HG03095 (cell line): Measurements from ENCODE around the gene CD44.

Experiments
- ATAC-seq: cut with Tn5 transposase; IDR thresholded peaks from one replicate; pipeline ENCODE4 v1.9.1; 2021; ENCODE audit warnings: moderate library complexity; ENCODE audit not compliant: unreplicated experiment

Gene CD44

DNA sequence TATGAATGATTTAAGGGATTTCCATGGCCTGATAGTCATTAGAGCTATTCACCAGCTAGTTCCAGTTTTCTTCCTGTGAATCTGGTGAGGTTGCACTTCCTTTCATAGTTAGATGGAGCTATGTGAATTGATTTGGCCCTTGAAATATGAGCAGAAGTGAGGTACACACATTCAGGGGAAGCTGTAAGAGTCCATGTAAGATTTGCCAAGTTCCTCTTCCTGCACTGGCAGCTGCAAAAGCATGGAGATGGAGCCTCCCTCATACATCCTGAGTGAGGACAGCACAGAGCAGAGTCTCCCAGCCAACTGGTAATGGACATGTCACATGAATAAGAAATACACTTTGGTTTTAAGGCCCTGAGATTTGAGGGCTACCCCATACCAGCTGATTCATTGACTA is 111.7 kb downstream of the CD44 start:
- ATAC-seq = no peak

DNA sequence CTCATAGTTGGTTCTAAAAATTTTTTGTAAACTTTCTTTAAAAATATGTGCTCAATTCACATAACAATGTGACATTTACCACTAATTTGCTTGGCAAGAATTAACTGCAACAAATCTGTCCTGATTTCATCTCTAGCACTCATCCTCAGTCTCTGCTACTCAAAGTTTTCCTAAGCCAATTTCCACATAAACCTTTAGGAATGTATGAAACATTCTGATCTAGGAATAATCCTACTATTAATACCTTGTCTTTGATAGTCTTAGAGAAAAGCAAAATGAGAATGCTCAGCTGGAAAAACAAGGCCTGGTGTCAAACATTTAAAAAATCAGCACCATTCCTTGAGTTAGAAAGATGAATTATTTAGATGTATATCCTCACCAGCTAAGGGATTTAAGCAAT is 114.3 kb downstream of the CD44 start:
- no peak for ATAC-seq

DNA sequence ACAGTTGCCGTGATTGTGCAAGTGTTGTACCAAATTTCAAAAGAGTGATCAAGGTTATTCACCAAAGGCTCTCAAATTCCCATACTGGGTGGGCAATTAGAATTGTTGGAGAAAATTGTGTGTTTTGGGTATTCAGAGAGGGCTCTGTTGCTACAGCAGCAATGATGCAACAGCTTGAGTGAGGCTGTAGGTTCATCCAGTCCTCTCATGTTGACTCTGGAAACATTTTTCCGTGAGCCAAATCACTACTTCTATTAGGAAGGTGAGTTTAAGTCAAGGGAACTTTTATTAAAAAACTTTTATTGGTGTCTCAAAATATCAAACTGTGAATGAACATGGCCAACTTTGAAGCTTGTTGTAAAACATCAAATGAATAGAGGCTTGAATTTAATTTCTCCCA is 116.5 kb downstream of the CD44 start:
- no peak for ATAC-seq

DNA sequence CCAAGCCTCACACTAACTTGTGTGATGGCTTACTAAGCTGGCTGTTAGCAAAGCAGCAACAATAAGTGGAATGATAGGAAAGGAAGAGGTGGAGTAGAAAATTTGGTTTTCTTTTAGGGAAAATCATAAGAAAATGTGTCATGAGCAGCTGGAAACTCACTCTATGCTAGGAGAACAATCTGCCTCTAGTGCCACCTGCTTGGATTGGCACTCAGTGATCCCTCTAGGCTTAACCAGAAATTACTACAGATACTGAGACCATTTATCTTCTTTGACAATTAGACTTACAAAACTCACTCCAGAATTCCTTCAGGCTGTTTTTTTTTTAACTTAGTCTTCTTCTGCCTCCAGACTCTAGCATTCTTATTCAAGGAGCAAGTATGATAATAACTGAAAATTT is 117.3 kb downstream of the CD44 start:
- ATAC-seq = no peak

DNA sequence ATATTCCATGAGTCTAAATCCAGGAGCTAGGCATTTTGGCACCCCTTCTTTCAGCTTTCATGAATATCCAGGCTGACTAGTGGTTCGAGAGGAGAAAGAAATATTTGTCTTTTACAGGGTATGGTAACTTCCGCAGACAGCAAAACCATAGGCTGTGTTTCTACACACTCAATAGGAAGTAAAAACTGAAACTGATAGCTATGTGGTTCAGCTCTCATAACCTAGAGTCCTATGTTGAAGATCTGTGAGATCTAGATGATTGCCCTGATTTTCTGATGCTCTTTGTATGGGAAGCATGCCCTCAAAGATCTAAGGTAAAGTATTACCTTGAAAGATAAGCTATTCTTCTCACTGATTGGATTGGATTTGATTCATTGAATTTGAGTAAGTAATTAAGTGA is 118.3 kb downstream of the CD44 start:
- peak; percentile 100 for ATAC-seq

DNA sequence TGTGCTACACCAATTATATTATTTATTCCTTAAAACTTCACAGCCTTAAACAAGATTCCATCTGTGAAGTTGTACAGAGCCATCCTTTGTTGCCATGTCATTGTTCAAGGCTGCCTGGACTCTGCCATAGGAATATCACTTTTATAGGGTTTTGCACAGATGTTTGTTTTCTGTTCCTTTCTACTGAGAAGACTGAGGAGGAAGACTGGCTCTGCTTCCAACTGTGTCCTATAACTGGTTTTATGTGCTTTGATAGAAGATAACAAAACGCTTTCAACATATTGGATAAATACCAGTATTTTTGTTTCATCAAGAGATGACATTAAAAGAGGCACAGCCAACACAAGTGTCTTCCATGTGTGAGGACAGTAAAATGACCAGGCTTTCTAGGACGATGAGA is 120.6 kb downstream of the CD44 start:
- no peak for ATAC-seq

DNA sequence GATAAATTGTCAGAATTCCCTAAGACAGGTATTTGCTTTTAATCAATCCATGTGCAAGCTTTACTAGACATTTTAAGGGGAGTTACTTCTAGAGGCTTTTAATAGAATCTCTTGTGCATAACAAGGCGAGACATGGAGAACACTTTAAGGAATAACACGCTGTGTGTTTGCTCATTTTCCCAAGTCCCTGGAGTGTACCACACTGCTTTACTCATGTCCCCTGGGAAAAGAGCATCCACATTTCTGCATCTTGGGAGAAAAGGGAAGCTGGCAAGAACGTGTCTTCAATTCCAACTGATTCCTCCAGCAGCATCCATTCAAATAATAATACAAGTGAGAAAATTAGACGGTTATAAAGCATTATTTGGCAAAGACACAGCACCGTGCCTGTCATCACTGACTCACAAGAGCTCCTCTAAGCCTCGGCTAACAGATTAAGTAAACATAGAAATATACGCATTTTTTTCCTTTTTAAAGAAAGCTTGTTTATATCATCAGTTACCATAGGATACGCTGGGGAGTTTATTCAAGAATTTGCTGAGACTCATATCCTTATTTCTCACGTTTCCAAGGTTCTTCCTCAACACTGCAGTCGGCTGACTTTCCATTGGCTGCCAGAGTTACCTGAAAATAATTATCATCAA is 121.5 kb downstream of the CD44 start:
- ATAC-seq = no peak

DNA sequence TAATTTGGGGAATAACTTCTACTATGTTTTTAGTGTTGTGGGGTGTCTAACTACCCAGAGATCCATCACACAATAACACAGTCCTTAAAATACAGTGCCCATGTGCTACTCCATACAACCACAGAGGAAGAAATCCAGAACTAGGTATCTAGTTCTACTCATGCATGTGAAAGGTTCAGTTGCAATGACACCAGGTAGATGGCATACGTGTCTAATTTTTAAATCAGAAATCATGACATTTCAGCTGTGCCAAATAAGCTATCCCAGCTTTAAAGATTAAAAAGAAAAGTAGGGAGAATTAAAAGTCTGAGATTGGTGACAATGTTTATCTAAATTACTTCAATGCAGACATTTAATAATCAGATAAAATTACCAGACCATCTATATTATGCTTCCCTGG is 122.2 kb downstream of the CD44 start:
- no peak for ATAC-seq

DNA sequence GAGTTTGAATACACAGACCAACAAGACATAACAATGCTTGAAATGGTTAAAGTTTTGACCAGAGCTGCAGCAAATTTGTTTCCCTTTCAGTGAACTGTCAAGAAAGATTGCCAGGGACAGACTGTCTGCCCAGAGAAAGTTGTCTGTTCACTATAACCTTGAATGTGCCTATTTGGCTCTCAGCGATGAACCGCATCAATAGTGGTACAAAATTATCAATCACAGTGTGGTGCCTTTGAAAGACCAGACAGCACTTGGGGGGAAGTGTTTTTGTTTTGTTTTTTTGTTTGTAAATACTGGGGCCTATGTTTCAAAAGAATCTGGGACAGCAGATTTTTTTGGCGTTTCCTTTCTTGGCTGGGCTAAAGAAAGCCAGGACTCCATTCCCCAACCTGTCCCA is 123.1 kb downstream of the CD44 start:
- no peak for ATAC-seq

DNA sequence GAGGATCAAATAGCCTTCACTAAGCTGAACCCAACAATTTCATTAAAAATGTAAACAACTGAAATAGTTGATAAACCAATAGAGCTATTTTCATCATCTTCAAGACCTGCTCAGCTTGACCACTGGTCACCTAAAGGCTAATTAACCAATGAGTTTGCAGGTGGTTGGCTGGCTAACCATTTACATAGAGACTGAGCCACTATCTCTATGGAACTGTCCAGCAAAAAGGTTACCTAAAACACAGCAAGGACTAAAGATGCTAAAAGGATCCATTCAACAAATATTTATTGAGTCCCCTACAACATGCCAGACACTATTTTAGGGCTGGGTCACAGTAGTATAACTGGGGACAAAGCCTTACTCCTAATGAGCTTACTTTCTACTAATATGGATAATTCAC is 123.8 kb downstream of the CD44 start:
- ATAC-seq = no peak

DNA sequence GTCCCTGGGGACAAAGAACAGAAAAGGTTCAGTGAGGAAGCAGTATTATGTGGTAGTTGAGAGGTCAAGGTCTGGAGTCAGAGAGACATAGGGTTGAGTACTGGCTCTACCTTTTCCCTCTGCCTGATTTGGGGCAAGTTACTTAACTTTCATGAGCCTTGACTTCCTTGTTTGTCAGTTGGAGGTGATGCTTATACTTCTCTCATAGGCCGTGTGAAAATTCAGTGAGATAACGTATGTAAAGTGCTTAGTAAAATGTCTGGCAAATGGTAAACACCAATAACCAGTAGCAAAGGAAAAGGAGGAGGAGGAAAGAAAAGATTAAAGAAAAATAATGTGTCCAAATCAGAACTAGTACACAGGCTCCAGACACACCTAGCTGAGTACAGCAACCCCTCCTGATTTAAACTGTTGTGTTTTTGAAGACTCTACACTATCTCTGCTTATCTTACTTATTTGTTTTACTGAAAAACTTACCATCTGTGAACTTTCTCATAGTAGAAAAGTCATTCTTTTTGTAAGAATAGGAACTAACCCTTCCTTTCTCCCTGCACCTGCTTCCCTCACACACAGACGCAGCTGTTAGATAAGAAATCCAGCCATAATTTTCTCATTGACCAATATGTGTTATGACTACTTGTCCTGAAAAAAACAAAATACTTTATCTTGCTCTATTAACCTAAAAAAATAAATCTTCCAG is 126.9 kb downstream of the CD44 start:
- ATAC-seq = no peak

DNA sequence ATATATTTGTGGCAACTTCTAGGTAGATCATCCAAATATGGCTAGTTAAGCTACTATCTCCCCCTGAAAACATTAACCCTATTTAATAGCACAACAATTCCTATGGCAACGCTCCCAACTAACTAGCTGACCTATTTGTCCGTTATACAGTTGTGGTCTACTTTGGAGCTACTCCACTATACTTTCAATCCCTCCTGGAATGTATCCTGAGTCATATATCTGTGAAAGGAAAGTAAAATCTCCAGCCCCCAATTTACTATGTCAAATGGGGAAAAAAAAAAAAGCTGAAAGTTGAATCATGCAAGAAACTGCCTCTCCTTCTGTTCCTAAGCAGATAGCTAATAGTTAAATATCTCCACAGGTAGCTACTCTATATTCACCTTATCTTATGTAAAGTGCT is 128.5 kb downstream of the CD44 start:
- ATAC-seq = no peak

DNA sequence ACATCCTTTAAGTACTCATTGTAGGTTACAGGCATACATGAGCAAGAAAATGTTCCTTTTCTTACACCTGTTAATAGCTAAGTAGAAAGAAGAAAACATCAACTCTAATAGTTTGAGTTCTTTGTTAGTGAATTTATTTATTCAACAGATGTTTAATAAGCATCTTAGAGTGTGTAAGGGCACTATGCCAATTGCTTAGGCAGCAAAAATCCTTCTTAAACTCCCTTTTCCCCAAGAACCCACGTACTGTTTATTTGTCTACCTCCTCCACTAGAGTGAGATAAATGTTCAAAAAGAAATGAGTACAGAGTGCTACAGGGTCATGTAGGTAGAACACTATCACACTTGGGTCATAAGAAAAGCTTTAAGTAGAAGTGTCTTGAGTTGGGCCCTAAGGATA is 131.4 kb downstream of the CD44 start:
- no peak for ATAC-seq

DNA sequence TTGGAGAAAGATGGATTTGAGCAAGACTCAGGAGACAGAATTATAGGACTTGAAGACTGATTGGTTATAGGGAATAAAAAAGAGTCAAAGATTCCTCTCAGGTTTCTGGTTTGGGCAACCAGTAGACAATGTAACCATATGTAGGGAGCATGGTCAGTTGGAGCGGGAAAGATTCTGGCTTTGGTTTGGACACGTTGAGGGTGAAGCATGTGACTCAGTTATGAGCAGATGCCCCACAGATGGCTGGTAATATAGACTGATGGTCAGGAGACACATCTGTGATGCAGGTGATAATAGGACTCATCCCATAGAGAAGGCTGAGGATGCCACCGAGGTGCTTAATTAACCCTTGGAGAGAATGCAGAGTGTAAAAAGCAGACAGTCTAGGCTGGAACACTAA is 132.1 kb downstream of the CD44 start:
- ATAC-seq = no peak

DNA sequence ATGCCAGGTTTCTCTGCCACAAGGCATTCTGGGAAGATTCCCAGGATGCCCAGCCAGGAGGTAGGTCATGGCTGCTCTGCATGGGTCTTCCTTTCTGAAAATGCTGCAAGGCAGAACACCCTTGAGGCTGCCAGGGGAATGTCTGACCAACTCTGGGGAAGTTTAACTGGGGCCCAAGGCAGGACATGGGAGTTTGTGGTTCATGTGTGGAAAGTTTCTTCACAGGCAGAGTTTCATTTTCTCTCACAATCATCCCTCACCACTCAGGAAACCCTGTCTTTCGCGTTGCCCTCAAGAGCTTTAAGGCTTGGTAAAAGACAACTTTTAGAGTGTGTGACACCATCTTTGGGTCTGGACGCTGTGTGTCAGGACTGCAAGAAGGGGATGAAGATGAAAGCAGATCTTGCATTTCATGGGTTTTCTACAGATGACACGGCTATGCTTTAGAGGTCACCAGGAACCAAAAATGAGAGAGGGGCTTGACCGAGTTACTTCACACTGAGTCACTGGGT is 133.5 kb downstream of the CD44 start:
- ATAC-seq = peak; percentile 82

DNA sequence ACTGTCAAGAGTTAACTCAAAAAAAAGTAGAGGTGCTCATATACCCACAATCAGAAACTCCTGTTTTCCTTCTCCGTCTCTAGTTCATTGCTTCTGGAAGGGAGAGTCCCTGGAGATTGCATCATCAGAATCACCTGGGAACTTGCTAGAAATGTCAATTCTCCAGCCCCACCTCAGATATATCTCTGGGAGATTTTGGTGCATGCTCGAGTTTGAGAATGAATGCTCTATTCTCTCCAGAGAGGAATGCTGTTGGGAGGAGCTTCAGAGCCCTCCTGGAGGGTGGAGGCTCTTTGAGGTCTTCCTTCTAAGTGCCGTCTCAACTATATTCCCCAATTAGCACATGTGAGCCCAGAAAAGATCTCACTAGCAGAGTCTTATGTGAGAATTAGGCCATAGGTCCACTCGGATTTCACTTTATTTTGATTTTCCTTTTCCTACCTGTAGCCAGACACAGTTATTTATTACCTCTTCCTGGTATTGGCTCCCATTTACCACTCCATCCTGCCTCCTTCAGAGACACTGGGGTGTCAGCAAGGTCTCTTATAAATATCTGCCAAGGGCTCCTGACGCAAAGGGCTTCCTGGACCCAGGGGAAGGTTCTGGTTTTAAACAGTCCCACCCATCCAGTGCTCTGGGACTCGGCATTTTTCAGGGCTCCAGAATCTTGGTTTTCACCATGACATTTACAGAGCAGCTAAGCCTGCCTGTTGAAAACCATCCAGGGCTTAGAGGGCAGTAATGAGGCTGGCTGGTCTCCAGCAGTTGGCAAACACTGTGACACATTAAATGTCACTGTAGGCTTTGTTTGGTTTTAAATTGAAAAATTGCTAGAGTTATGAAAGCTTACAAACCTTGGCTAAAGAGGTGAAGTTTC is 136.2 kb downstream of the CD44 start:
- no peak for ATAC-seq

DNA sequence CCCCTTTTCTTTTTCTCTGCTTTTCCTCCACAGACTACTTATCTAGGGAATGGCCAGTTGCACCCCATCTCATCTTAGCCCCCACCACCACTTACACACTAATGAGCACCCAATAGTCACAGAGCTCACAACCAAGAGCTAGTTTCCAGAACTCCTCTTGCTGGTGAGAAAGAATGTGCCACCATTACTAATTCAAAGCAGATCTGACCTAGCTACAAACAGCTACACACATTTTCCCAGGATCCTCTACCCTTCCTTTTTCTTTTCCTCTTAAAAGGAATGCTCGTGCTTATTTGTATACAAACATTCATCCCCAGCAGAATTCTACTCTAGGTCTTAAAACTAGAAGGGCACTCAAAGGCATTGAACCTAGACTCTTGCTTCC is 136.8 kb downstream of the CD44 start:
- no peak for ATAC-seq

DNA sequence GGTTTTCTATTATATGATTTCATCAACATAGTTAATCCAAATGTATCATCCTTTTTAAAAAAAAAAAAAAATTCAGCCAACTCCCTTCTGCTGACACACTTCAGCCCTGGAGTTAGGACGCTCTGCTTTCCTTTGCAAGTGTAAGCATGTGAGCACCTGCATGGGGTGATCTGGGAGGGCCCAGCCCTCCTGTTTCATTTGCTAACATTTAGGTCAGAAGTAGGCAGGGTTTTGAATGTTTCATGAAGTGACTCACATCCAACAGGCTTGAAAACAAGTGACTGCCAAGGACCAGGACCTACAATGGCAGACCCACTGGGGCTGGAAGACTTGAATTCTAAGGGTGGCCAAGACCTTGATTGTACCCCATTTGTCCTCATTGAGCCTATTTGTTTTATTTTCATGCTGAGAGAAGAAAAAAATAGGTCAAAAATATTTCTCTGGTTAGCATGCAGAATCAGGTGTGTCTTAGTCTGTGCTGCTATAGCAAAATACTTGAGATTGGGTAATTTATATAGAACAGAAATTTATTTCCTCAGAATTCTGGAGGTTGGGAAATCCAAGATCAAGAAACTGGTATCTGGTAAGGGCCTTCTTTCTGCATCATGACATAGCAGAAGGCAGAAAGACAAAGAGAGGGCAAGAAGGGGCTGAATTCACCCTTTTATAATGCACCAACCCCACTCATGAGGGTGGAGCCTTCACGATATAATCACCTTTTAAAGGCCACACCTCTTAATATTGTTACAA is 137.6 kb downstream of the CD44 start:
- ATAC-seq = no peak

DNA sequence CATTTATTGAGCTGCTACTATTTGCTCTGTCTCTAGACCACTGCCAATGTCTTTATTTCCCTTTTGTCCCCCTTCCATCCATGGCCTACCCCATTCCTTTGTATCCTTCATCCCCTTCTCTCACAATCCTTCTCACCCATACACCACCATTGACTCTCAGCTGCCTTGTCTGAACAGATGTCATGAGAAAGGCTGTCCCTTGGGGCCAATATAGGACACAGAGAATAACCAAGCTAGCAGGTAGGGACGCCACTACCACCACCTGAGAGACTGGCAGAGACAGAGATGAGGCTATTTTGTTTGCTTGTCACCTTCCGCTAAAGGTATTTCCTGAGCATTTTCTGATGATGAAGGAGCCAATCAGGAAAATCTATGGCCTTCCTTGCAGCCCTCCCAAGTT is 138.9 kb downstream of the CD44 start:
- no peak for ATAC-seq

DNA sequence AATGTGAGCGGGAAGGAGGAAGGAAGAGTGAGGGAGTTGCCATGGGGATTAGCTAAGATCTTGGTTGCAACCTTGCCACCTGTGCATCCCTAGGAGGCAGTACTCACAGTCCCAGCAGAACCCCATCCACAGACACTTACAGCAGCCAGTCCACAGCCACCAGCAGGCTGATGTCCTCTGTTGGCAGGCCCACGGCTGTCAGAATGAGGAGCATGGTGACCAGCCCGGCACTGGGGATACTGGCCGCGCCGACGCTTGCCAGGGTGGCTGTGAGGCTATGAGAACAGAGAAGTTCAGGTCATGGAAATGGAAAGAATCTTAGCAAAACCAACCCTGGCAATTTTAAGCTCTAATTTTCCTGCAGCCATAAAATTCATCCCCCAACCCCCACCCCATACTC is 141.8 kb downstream of the CD44 start:
- no peak for ATAC-seq

DNA sequence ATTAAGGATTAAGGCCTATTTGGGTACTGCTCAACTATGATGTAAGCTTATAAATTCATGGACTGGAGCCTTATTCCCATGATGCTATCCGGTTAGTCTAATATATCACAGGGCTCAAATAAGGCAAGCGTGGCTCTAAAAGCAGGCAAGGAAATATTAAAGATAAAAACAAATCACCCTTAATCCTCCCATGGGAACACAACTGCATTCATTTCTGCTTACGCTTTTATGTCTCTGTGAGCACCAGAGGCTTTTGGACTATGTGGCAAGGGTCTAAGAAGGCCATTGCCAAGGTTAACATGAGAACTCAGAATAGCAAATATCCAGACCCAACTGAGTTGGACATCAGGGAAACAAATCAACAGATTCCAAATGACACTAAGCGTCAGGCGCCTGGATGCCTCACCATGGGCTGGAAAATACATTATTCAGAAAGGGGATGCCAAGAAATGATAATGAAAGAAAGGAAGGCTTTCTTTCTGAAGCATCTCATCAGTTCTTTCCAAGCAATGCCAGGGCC is 142.3 kb downstream of the CD44 start:
- ATAC-seq = no peak
